GM19468 (cell line): ENCODE results near the gene NCOA4.
"Not testable (repeated sequence)": the region's sequence is repeated elsewhere in the genome, so short reads cannot be mapped to it uniquely, and the experiment has no call there.

ENCODE experiments used
- ATAC-seq: cut with Tn5 transposase; IDR thresholded peaks from one replicate; pipeline ENCODE4 v1.9.1; 2021; ENCODE audit warnings: mild to moderate bottlenecking, moderate library complexity, moderate number of reproducible peaks; ENCODE audit not compliant: unreplicated experiment; ENCODE audit errors: extremely low read depth

Gene NCOA4

DNA sequence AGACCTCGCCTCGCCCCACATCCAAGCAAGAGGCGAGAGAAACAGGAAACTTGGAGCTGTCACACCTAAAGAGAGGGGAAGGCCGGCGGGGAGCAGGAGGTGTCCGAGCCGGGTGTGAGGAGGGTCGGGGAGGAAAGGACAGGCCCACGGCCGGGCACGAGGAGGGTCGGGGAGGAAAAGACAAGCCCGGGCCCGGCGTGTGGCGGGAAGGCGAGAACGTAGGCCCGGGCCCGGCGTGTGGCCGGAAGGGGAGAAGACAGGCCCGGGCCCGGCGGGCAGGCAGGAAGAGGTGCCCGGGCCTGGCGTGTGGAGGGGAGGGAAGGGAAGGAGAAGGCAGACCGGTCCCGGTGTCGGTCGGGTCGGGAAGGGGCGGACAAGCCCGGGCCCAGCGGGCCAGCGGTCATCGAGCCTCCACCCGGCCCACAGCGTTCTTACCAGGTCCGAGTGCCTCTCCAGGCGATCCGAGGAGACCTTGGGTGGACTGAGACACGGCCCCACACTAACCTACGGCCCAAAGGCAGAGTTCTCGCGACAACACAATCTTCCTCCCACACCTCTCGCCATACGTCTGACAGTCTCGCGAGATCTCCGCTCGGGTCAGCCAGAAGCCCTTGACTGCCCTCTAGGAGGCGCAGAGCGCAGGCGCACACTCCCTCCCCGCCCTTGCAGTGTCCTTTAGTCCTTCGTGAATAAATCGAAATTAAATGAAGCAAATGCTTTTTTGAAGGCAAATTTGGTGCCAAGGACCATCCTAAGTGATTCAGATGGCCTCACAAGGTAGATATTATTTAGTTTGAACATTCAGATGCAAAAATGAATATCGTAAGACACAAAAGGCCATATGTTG lies at the start of gene NCOA4:
Gene NCOA4, minus strand, starts transcription at position 533 of the 847 bp plus-strand sequence. CDS start 13,943 bp downstream, outside the sequence.
- peak; percentile 85 for ATAC-seq

- ATAC-seq, result no peak
These were observed 49.6 kb upstream of the NCOA4 start for GRCh38 chr10:46079831-46080585.

DNA sequence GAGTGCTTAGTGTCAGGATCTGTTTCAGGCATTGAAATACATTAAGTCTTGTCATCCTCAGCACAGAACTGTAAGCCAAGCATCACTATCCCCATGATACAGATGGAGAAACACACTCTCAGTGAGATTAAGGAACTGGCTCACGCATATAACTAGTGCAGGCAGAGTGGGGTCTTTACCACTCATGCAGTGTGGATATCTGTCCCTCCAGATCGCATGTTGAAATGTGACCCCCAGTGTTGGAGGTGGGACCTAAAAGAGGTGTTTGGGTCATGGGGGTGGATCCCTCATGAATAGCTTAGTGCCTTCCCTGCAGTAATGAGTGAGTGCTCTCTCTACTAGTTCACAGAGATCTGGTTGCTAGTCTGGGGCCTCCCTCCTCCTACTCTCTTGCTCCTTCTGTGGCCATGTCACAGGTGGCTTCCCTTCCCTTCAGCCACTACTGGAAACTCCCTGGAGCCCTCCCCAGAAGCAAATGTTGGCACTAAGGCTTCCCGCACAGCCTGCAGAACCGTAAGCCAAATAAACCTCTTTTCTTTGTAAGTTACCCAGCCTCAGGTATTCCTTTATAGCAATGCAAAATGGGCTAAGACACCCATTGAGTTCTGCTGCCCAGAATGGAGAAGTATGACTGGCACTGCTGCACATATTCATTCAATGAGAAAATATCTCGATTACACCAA lies 47.4 kb upstream of the NCOA4 start:
- no peak for ATAC-seq

GRCh38 chr10:46077141-46077554 lies 46.7 kb upstream of the NCOA4 start:
- no peak for ATAC-seq

- no peak for ATAC-seq
These were observed 45.4 kb upstream of the NCOA4 start for GRCh38 chr10:46075869-46076268.

DNA sequence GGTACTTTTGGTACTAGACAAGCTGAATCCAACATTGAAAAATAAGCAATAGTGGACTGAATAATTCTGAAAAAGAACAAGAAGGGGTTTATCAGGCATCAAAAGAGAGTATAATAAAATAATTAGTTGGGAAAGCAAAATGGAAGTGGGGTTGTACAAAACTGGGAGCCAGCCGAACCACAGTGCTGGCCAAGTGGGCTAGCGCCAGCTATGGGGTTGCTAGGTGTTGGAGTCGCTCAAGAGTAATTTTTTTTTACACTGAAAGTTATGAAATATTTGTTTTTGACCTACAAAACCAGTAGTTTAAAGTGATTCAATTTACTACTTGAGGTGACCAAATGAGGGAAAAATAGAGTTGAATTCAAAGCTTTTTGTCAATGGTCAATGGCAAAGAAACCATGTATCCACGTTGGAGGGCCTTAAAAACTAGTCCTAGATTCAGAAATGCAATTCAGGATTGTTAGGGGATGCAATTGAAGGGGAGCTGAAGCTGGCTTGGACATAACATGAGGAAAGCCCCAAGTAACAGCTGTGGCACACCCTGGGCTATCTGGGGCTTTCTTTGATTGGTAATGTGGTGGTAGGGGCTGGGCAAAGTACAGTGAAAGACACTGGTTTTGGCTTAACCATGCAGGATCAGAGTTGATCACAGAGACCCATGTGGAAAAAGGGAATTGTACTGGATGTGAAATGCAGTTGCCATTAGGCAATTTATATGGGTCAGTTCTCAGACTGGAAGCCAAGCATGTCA lies 43.9 kb upstream of the NCOA4 start:
- ATAC-seq, result no peak

GRCh38 chr10:46073564-46073963 lies 43.1 kb upstream of the NCOA4 start:
- no peak for ATAC-seq

DNA sequence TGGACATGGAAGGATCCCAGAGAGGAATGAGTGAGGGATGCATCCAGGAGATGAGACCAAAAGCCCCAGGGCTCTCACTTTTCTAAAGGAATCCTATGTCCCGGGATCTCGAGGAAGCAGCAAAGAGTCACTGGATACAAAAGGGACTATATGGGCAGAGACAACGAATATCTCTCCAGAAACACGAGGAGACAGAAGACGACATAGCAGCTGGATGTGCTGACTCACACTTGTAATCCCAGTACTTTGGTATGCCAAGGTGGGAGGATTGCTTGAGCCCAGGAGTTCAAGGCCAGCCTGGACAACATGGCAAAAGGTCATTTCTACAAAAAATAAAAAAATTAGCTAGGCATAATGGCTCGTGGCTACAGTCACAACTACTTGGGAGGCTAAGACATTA lies 40.3 kb upstream of the NCOA4 start:
- ATAC-seq, result no peak

DNA sequence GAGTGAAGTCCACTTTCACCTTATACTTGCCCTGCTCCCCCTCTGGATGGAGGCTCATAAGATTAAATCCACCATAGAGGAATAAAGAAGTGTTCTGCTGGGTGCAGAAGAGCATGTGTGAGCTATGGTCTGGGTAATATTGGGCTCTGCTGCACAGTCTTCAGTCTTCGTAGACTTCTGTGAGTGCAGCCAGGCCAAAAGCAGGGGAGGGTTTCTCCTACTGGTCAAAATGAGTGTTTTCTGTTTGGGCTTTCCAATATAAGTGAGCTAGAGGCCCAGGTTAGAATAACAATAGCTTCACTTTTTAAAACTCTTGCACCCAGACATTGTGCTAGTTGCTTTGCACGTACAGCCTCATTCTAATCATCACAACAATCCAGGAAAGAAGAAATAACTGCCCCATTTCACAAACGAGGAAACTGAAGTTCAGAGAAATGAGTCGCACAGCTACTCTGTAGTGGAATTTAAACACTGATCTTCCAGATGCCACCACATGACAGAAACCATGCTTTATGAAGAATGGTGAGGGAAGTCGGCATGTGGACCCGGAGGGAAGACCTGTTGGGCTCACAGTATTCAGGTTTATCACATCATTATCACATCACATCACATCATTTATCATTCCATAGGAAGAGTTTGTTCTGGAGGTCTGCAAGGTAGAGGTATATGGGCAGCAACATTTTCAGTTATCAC lies 39.5 kb upstream of the NCOA4 start:
- ATAC-seq, result no peak

DNA sequence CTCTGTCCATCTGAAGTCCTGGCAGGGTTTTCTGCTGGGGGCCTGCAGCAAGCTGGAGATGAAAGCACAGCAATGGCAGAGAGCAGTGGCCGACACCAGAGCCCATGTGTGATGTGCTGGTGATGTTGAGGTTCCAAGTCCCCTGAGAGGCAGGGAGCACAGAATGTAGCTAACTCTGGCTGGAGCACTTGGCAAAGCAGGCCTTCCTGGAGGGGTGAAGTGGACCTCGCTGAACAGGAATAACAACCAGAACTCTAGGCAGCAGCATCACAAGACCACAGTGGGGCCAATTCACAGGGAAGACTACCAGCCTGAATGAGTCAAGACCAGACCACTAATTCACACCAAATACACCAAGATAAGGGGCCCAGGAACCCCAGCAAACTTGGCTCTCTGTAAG lies 38.5 kb upstream of the NCOA4 start:
- ATAC-seq, result no peak

GRCh38 chr10:46068117-46068516 lies 37.7 kb upstream of the NCOA4 start:
- ATAC-seq, result no peak

GRCh38 chr10:46064269-46064817 lies 33.9 kb upstream of the NCOA4 start:
- no peak for ATAC-seq

- no peak for ATAC-seq
These were observed 32.5 kb upstream of the NCOA4 start for GRCh38 chr10:46062723-46063428.

GRCh38 chr10:46060706-46061105 lies 30.3 kb upstream of the NCOA4 start:
- no peak for ATAC-seq

DNA sequence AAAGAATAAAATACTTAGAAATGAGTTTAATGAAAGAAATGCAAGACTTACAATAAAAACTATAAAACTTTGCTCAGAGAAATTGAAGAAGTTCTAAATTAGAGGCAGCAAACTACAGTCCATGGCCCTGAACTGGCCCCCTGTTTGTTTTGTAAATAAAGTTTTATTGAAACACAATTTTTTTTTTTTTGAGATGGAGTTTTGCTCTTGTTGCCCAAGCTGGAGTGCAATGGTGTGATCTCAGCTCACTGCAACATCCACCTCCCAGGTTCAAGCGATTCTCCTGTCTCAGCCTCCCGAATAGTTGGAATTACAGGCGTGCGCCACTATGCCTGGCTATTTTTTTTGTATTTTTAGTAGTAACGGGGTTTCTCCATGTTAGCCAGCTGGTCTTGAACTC lies 27.5 kb upstream of the NCOA4 start:
- not testable (repeated sequence) for ATAC-seq

DNA sequence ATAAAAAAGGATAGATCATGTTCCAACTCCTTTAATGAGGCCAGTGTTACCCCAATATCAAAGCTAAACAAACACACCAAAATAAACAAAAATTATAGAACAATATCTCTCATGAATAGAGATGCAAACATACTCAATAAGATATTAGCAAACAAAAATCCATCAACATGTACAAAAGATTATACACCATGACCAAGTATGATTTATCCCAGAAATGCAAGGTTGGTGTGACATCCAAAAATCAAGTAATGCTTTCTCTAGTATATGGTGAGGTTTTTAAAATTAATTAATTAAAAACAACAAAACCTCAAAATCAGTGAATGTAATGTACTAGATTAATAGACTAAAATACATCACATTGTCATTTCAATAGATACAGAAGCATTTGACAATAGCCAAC lies 26.6 kb upstream of the NCOA4 start:
- no peak for ATAC-seq

- no peak for ATAC-seq
These were observed 25.3 kb upstream of the NCOA4 start for GRCh38 chr10:46055771-46056170.

- ATAC-seq, result no peak
These were observed 23.4 kb upstream of the NCOA4 start for GRCh38 chr10:46053534-46054434.
